HCT116 (cell line): Measurements from ENCODE around the gene INTS2. TPM values are rescaled to one million over a fixed set of nuclear protein-coding genes. Genes with fewer than 3 reads are reported as not detected.

Source experiments
- ATAC-seq: fragments of 200-7000 bp; cut with Tn5 transposase; 2 replicates; pipeline ENCODE4 v1.9.1; 2020; ENCODE audit warnings: mild to moderate bottlenecking, moderate library complexity
- BruUV-seq: library from RNA; stranded (reverse); fragments of 400-500 nt; replicated peaks from 2 replicates; lab custom pipeline; 2021; lab: Mats Ljungman, UMichigan
- CTCF ChIA-PET: fragments of 300-600 bp; sonication (Branson Sonifier 250); formaldehyde crosslinking; loops from one replicate; lab custom pipeline; 2021; ENCODE audit warnings: antibody characterized with exemption; lab: Charles Lee
- POLR2A ChIA-PET: fragments of 300-600, 350-600 bp; sonication (Branson Sonifier 250); formaldehyde crosslinking; loops from one replicate; lab custom pipeline; 2021; ENCODE audit warnings: antibody characterized with exemption; lab: Charles Lee
- RAD21 ChIA-PET, 2 experiments: fragments of 300-600 bp; sonication (Branson Sonifier 250); formaldehyde crosslinking; loops; one replicate each; lab custom pipeline; 2023; ENCODE audit warnings: low total read pairs in 2 of 2; ENCODE audit not compliant: uncharacterized antibody in 2 of 2, unreplicated experiment in 2 of 2, low non-redundant PET in 1 of 2; lab: Charles Lee
- DNase-seq: peaks from one replicate; pipeline ENCODE4 v3.0.0-alpha.2; 2010; ENCODE audit warnings: low read depth, low spot score
- H2AFZ ChIP-seq: fragments of 200-600 bp; shearing (Covaris generic), sonication (generic); 2 replicates; pipeline ENCODE4 v1.6.1; 2017; ENCODE audit warnings: low read depth, mixed run types, mixed read lengths, antibody characterized with exemption, low read length; ENCODE audit not compliant: poor library complexity, severe bottlenecking
- H3K27ac ChIP-seq: 2 replicates; pipeline ENCODE4 v1.5.1; 2012; ENCODE audit warnings: low read depth, low read length
- H3K27me3 ChIP-seq: fragments of 200-600 bp; sonication (generic); 2 replicates; pipeline ENCODE4 v1.6.1; 2016; ENCODE audit warnings: mixed run types, low read length, mixed read lengths; ENCODE audit not compliant: insufficient read depth
- H3K36me3 ChIP-seq, 2 experiments: fragments of 200-500 bp in 1 of 2; fragments of 200-600 bp in 1 of 2; sonication (Bioruptor generic) in 1 of 2; sonication (generic) in 1 of 2; 2 replicates each; pipeline versions ENCODE4 v1.5.1 to v1.6.1; 2014 to 2016; ENCODE audit warnings: low read length in 2 of 2, inconsistent platforms in 1 of 2, mixed read lengths in 1 of 2, mixed run types in 1 of 2; ENCODE audit not compliant: insufficient read depth in 2 of 2, control insufficient read depth in 1 of 2
- H3K4me1 ChIP-seq, 2 experiments: fragments of 200-600 bp in 1 of 2; sonication (generic) in 1 of 2; 2 replicates each; pipeline versions ENCODE4 v1.5.1 to v1.6.1; 2012 to 2017; ENCODE audit warnings: low read length in 2 of 2, inconsistent platforms in 1 of 2, mild to moderate bottlenecking in 1 of 2, mixed read lengths in 1 of 2, mixed run types in 1 of 2, moderate library complexity in 1 of 2; ENCODE audit not compliant: insufficient read depth in 2 of 2, control insufficient read depth in 1 of 2
- H3K4me2 ChIP-seq: fragments of 200-600 bp; sonication (generic); 2 replicates; pipeline ENCODE4 v1.6.1; 2017; ENCODE audit warnings: mixed run types, low read length, mixed read lengths
- H3K4me3 ChIP-seq, 2 experiments: fragments of 200-600 bp in 1 of 2; sonication (generic) in 1 of 2; replicated peaks in 1 of 2; 2 replicates each; pipeline ENCODE4 v1.5.1; 2011 to 2016; ENCODE audit warnings: low read length in 2 of 2, control low read depth in 1 of 2, low read depth in 1 of 2, mild to moderate bottlenecking in 1 of 2, mixed read lengths in 1 of 2, mixed run types in 1 of 2
- H3K79me2 ChIP-seq: fragments of 200-600 bp; sonication (generic); 2 replicates; pipeline ENCODE4 v1.6.1; 2017; ENCODE audit warnings: mild to moderate bottlenecking, mixed run types, low read length, moderate library complexity, mixed read lengths; ENCODE audit not compliant: insufficient read depth
- H3K9ac ChIP-seq: fragments of 200-600 bp; sonication (generic); 2 replicates; pipeline ENCODE4 v1.6.1; 2016; ENCODE audit warnings: low read length, mixed read lengths
- H3K9me2 ChIP-seq: fragments of 200-600 bp; sonication (generic), shearing (Covaris generic); 2 replicates; pipeline ENCODE4 v1.6.1; 2017; ENCODE audit warnings: mixed run types, mild to moderate bottlenecking, moderate library complexity; ENCODE audit not compliant: insufficient read depth
- H3K9me3 ChIP-seq, 2 experiments: fragments of 200-500 bp in 1 of 2; fragments of 200-600 bp in 1 of 2; sonication (Bioruptor generic) in 1 of 2; sonication (generic) in 1 of 2; 2 replicates each; pipeline ENCODE4 v1.6.1; 2014 to 2017; ENCODE audit warnings: low read length in 2 of 2, mixed read lengths in 2 of 2, inconsistent platforms in 1 of 2, low read depth in 1 of 2, mild to moderate bottlenecking in 1 of 2, mixed run types in 1 of 2, moderate library complexity in 1 of 2; ENCODE audit not compliant: control insufficient read depth in 1 of 2, insufficient read depth in 1 of 2
- H4K20me1 ChIP-seq: fragments of 200-600 bp; sonication (generic), shearing (Covaris generic); 2 replicates; pipeline ENCODE4 v1.6.1; 2017; ENCODE audit warnings: mixed run types, mild to moderate bottlenecking, moderate library complexity; ENCODE audit not compliant: insufficient read depth
- ATF3 ChIP-seq: IDR thresholded peaks from 2 replicates; pipeline ENCODE4 v1.6.1; 2012
- CBX3 ChIP-seq: IDR thresholded peaks from 2 replicates; pipeline ENCODE4 v1.6.1; 2012; ENCODE audit warnings: low read depth
- CEBPB ChIP-seq: IDR thresholded peaks from 2 replicates; pipeline ENCODE4 v1.6.1; 2012; ENCODE audit warnings: low read depth
- CTCF ChIP-seq, 3 experiments: fragments of 200-600 bp in 1 of 3; sonication (generic) in 1 of 3; IDR thresholded peaks in 2 of 3; conservative IDR thresholded peaks in 1 of 3; 2 replicates each; pipeline ENCODE4 v1.5.1; 2012 to 2017; ENCODE audit warnings: low read depth in 2 of 3, low read length in 2 of 3, antibody characterized with exemption in 1 of 3, borderline replicate concordance in 1 of 3, control low read depth in 1 of 3, mild to moderate bottlenecking in 1 of 3, mixed read lengths in 1 of 3, mixed run types in 1 of 3, moderate library complexity in 1 of 3; ENCODE audit not compliant: insufficient read depth in 1 of 3
- EZH2phosphoT487 ChIP-seq: fragments of 200-600 bp; IDR thresholded peaks from 2 replicates; pipeline ENCODE4 v1.6.1; 2018; ENCODE audit warnings: antibody characterized with exemption, borderline replicate concordance
- JUND ChIP-seq: IDR thresholded peaks from 2 replicates; pipeline ENCODE4 v1.6.1; 2012
- POLR2A ChIP-seq: IDR thresholded peaks from 2 replicates; pipeline ENCODE4 v1.7.0; 2011; ENCODE audit warnings: borderline replicate concordance; ENCODE audit not compliant: insufficient read depth, insufficient read length; ENCODE audit errors: extremely low read depth
- POLR2AphosphoS5 ChIP-seq: IDR thresholded peaks from 2 replicates; pipeline ENCODE4 v1.6.1; 2011; ENCODE audit warnings: mild to moderate bottlenecking, low read depth, low read length, moderate library complexity
- RAD21 ChIP-seq: IDR thresholded peaks from 2 replicates; pipeline ENCODE4 v1.6.1; 2012; ENCODE audit warnings: low read depth, mild to moderate bottlenecking
- REST ChIP-seq: IDR thresholded peaks from 2 replicates; pipeline ENCODE4 v1.6.1; 2012; ENCODE audit warnings: low read depth
- SIN3A ChIP-seq: IDR thresholded peaks from 2 replicates; pipeline ENCODE4 v1.6.1; 2012; ENCODE audit warnings: low read depth
- SP1 ChIP-seq: IDR thresholded peaks from 2 replicates; pipeline ENCODE4 v1.6.1; 2012; ENCODE audit warnings: low read depth
- SRF ChIP-seq: IDR thresholded peaks from 2 replicates; pipeline ENCODE4 v1.6.1; 2012; ENCODE audit warnings: low read depth
- TCF7L2 ChIP-seq: IDR thresholded peaks from 2 replicates; pipeline ENCODE4 v1.7.0; 2011; ENCODE audit warnings: borderline replicate concordance, inconsistent platforms; ENCODE audit not compliant: insufficient read depth, insufficient read length; ENCODE audit errors: extremely low read depth
- YY1 ChIP-seq: IDR thresholded peaks from 2 replicates; pipeline ENCODE4 v1.6.1; 2011; ENCODE audit warnings: low read length, low read depth, moderate library complexity, mild to moderate bottlenecking; ENCODE audit not compliant: insufficient replicate concordance; ENCODE audit errors: extremely low read depth
- ZFX ChIP-seq: fragments of 450-650 bp; IDR thresholded peaks from 2 replicates; pipeline ENCODE4 v1.6.1; 2017
- ZNF274 ChIP-seq: fragments of 200-500 bp; sonication (Bioruptor generic); IDR thresholded peaks from 2 replicates; pipeline ENCODE4 v1.6.1; 2014; ENCODE audit warnings: mild to moderate bottlenecking, low read depth, low read length, inconsistent platforms
- intact Hi-C: fragments of 100-400 bp; cut with micrococcal nuclease; formaldehyde crosslinking; loops from 2 replicates; pipeline ENCODE4 v1.10.0; 2022
- total RNA-seq: library from RNA; stranded (reverse); gene quantifications from one replicate; pipeline ENCODE4 v1.2.1, GENCODE V29; 2021; ENCODE audit not compliant: unreplicated experiment
- TF ChIP-seq, protein P1 (sequence below): IDR thresholded peaks from 2 replicates; pipeline ENCODE4 v1.6.1; 2011; ENCODE audit warnings: mild to moderate bottlenecking, low read length, moderate library complexity; ENCODE audit not compliant: insufficient replicate concordance; ENCODE audit errors: extremely low read depth

Gene INTS2
- total RNA-seq, 1 experiment from 2014 or later: 40.5 TPM

- H3K9me3 ChIP-seq: no peaks in the 10 kb centered on the region
- ChIA-PET RAD21 (no interaction called here), POLR2A (no interaction called here), CTCF (no interaction called here)
- H3K27me3 ChIP-seq: no peaks in the 10 kb centered on the region
- BruUV-seq: no TSS peak
- H3K4me2 ChIP-seq: no peak overlapping the region
- ATAC-seq: no peak
- H4K20me1 ChIP-seq: no peaks in the 10 kb centered on the region
- H3K79me2 ChIP-seq: no peaks in the 10 kb centered on the region; the same call in 1 of the 2 replicates
- no peak overlapping the region for H3K4me3 ChIP-seq
- DNase-seq: no peak
- intact Hi-C loops: no loop called here
- no peak overlapping the region for H2AFZ ChIP-seq
- peaks cover 0 to 8% of the 10 kb centered on the region in 2 experiments; a peak in 1 of 4 replicates for H3K36me3 ChIP-seq
- H3K9me2 ChIP-seq: no peaks in the 10 kb centered on the region
- no peak for TF ChIP-seq CBX3
- TF ChIP-seq REST: no peak
- no peak for TF ChIP-seq ATF3
- no peak for TF ChIP-seq RAD21
- no peak for TF ChIP-seq SIN3A
- TF ChIP-seq POLR2A: no peak
- no peak for TF ChIP-seq ZFX
- TF ChIP-seq POLR2AphosphoS5: no peak
- TF ChIP-seq YY1: no peak
- TF ChIP-seq TCF7L2: no peak
- TF ChIP-seq CTCF (IDR thresholded peaks at IDR 0.05 in 2 of 3, conservative IDR thresholded peaks at IDR 0.05 in 1 of 3; ENCODE audit: borderline replicate concordance in 1 of 3, insufficient read depth in 1 of 3, low read depth in 2 of 3, low read length in 2 of 3): no peak
- no peak for TF ChIP-seq EZH2phosphoT487
- TF ChIP-seq CEBPB: no peak
- TF ChIP-seq, protein P1, sequence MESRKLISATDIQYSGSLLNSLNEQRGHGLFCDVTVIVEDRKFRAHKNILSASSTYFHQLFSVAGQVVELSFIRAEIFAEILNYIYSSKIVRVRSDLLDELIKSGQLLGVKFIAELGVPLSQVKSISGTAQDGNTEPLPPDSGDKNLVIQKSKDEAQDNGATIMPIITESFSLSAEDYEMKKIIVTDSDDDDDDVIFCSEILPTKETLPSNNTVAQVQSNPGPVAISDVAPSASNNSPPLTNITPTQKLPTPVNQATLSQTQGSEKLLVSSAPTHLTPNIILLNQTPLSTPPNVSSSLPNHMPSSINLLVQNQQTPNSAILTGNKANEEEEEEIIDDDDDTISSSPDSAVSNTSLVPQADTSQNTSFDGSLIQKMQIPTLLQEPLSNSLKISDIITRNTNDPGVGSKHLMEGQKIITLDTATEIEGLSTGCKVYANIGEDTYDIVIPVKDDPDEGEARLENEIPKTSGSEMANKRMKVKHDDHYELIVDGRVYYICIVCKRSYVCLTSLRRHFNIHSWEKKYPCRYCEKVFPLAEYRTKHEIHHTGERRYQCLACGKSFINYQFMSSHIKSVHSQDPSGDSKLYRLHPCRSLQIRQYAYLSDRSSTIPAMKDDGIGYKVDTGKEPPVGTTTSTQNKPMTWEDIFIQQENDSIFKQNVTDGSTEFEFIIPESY: no peak
- no peak for TF ChIP-seq SRF
- TF ChIP-seq SP1: no peak
- TF ChIP-seq ZNF274: no peak
- TF ChIP-seq JUND: no peak
- no peak overlapping the region for H3K27ac ChIP-seq
- no peaks in the 10 kb centered on the region for H3K4me1 ChIP-seq
- no peak overlapping the region for H3K9ac ChIP-seq
These were observed 110.3 kb downstream of the INTS2 start for GRCh38 chr17:61817452-61817851.
